GM21723 (cell line): ENCODE results near the gene TLR8.
"Not testable (repeated sequence)": the region's sequence is repeated elsewhere in the genome, so short reads cannot be mapped to it uniquely, and the experiment has no call there.

ENCODE experiments used
- ATAC-seq: cut with Tn5 transposase; IDR thresholded peaks from one replicate; pipeline ENCODE4 v1.9.1; 2021; ENCODE audit warnings: mild to moderate bottlenecking, moderate library complexity; ENCODE audit not compliant: unreplicated experiment

TLR8 gene

GRCh38 chrX:12963210-12963850, 56.9 kb downstream of the TLR8 start:
- ATAC-seq: not testable (repeated sequence)

- ATAC-seq: no peak
These were observed 58.9 kb downstream of the TLR8 start for GRCh38 chrX:12965131-12965940.

GRCh38 chrX:12966151-12966550, 59.7 kb downstream of the TLR8 start:
- ATAC-seq: no peak

- no peak for ATAC-seq
These were observed 61.5 kb downstream of the TLR8 start for GRCh38 chrX:12967711-12968465.

- no peak for ATAC-seq
These were observed 64.3 kb downstream of the TLR8 start for GRCh38 chrX:12970691-12971202.

GRCh38 chrX:12971282-12972003, 65.0 kb downstream of the TLR8 start:
- no peak for ATAC-seq

- no peak for ATAC-seq
These were observed 65.8 kb downstream of the TLR8 start for GRCh38 chrX:12972243-12972642.
